DMS114 treated with DMSO at 0.1 percent for 48 hours (cell line): ENCODE results near the gene FGFR3.
"Not testable (repeated sequence)": the region's sequence is repeated elsewhere in the genome, so short reads cannot be mapped to it uniquely, and the experiment has no call there.

ENCODE experiments used
- DNase-seq: peaks from one replicate; lab custom pipeline; 2025; ENCODE audit not compliant: unreplicated experiment; lab: John Stamatoyannopoulos, UW

FGFR3 gene

GRCh38 chr4:1815096-1815996 is 22.3 kb downstream of the FGFR3 start:
- no peak for DNase-seq

GRCh38 chr4:1815997-1816860 is 23.1 kb downstream of the FGFR3 start:
- no peak for DNase-seq

- no peak for DNase-seq
These were observed 26.2 kb downstream of the FGFR3 start for GRCh38 chr4:1819284-1819683.

GRCh38 chr4:1819816-1820215 is 26.7 kb downstream of the FGFR3 start:
- no peak for DNase-seq

- no peak for DNase-seq
These were observed 28.8 kb downstream of the FGFR3 start for GRCh38 chr4:1821679-1822567.

GRCh38 chr4:1822568-1823544 is 29.8 kb downstream of the FGFR3 start:
- DNase-seq, result no peak

GRCh38 chr4:1823545-1823932 is 30.4 kb downstream of the FGFR3 start:
- DNase-seq, result no peak

- no peak for DNase-seq
These were observed 31.7 kb downstream of the FGFR3 start for GRCh38 chr4:1824746-1825145.

- DNase-seq, result no peak
These were observed 32.2 kb downstream of the FGFR3 start for GRCh38 chr4:1825326-1825725.

GRCh38 chr4:1826531-1827350 is 33.6 kb downstream of the FGFR3 start:
- no peak for DNase-seq

GRCh38 chr4:1830234-1830633 is 37.1 kb downstream of the FGFR3 start:
- DNase-seq, result no peak

- no peak for DNase-seq
These were observed 37.6 kb downstream of the FGFR3 start for GRCh38 chr4:1830642-1831228.

- DNase-seq, result no peak
These were observed 38.2 kb downstream of the FGFR3 start for GRCh38 chr4:1831331-1831730.

- DNase-seq, result no peak
These were observed 39.6 kb downstream of the FGFR3 start for GRCh38 chr4:1832690-1833089.

GRCh38 chr4:1833307-1834046 is 40.4 kb downstream of the FGFR3 start:
- DNase-seq, result no peak

GRCh38 chr4:1834047-1834775 is 41.1 kb downstream of the FGFR3 start:
- DNase-seq, result no peak

- not testable (repeated sequence) for DNase-seq
These were observed 42.7 kb downstream of the FGFR3 start for GRCh38 chr4:1835836-1836235.
